Measurements from ENCODE around the gene RIC8A. TPM values are rescaled to one million over a fixed set of nuclear protein-coding genes. Genes with fewer than 3 reads are reported as not detected.

The RIC8A gene
- total and polyA plus RNA-seq, 9 of the 15 experiments (the other 6 are each of a cell fraction or from before 2014, with no cell fraction given), result 10.7 to 108 (median 72.1) TPM

DNA sequence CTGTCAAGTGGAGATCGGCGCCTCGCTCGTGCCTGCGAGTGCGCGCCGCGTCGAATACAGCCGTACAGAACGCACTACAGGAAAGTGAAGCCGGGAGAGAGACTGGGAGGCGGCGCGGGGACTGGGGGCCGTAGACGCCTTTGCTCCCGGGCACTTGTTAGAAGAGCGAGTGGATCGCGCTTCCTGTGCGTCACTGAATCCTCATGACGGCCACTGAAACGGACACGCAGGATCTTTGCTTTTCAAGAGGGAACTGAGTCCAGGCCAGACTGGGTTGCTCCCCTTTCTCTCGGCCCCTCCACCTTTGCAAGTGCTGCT lies 314 bp downstream of the RIC8A start (continued):
- TF ChIP-seq, protein P1, sequence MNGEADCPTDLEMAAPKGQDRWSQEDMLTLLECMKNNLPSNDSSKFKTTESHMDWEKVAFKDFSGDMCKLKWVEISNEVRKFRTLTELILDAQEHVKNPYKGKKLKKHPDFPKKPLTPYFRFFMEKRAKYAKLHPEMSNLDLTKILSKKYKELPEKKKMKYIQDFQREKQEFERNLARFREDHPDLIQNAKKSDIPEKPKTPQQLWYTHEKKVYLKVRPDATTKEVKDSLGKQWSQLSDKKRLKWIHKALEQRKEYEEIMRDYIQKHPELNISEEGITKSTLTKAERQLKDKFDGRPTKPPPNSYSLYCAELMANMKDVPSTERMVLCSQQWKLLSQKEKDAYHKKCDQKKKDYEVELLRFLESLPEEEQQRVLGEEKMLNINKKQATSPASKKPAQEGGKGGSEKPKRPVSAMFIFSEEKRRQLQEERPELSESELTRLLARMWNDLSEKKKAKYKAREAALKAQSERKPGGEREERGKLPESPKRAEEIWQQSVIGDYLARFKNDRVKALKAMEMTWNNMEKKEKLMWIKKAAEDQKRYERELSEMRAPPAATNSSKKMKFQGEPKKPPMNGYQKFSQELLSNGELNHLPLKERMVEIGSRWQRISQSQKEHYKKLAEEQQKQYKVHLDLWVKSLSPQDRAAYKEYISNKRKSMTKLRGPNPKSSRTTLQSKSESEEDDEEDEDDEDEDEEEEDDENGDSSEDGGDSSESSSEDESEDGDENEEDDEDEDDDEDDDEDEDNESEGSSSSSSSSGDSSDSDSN (IDR thresholded peaks at IDR 0.05; ENCODE audit: borderline replicate concordance in 1 of 2, low read depth in 2 of 2, low read length in 2 of 2), result no peak
- TF ChIP-seq KDM4B (IDR thresholded peaks at IDR 0.05; ENCODE audit: borderline replicate concordance in 2 of 2, low read depth in 1 of 2) (no peak), ZNF197 (CRISPR knock-in tag; IDR thresholded peaks at IDR 0.05; ENCODE audit: low read depth) (0 out of 2 replicates have a peak, but pooled peaks have one; percentile 7), NFIC (IDR thresholded peaks at IDR 0.05) (no peak), ZC3H4 (CRISPR knock-in tag; IDR thresholded peaks at IDR 0.05; ENCODE audit: borderline replicate concordance) (0 out of 2 replicates have a peak, but pooled peaks have one; percentile 65), ZNF830 (CRISPR knock-in tag; IDR thresholded peaks at IDR 0.05) (no peak), ZFPM2 (CRISPR knock-in tag; IDR thresholded peaks at IDR 0.05) (0 out of 2 replicates have a peak, but pooled peaks have one; percentile 18), COPS2 (conservative IDR thresholded peaks at IDR 0.05) (no peak), KAT2B (IDR thresholded peaks at IDR 0.05; ENCODE audit: low read depth, low read length) (no peak), CREB1 (IDR thresholded peaks at IDR 0.05) (no peak; the same call in 1 of the 2 replicates), CREB1 (CRISPR knock-in tag; IDR thresholded peaks at IDR 0.05) (peak; percentile 22; the same call in 1 of the 2 replicates), RBM14 (IDR thresholded peaks at IDR 0.05; ENCODE audit: borderline replicate concordance, insufficient read depth, low read depth, low read length) (0 out of 2 replicates have a peak, but pooled peaks have one; percentile 53), ZNF316 (IDR thresholded peaks at IDR 0.05) (0 out of 2 replicates have a peak, but pooled peaks have one; percentile 21), ZNF175 (CRISPR knock-in tag; IDR thresholded peaks at IDR 0.05; ENCODE audit: low read depth) (no peak), ZNF445 (CRISPR knock-in tag; IDR thresholded peaks at IDR 0.05; ENCODE audit: low read depth) (no peak)
- TF ChIP-seq, protein P2, sequence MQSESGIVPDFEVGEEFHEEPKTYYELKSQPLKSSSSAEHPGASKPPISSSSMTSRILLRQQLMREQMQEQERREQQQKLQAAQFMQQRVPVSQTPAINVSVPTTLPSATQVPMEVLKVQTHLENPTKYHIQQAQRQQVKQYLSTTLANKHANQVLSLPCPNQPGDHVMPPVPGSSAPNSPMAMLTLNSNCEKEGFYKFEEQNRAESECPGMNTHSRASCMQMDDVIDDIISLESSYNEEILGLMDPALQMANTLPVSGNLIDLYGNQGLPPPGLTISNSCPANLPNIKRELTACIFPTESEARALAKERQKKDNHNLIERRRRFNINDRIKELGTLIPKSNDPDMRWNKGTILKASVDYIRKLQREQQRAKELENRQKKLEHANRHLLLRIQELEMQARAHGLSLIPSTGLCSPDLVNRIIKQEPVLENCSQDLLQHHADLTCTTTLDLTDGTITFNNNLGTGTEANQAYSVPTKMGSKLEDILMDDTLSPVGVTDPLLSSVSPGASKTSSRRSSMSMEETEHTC (IDR thresholded peaks at IDR 0.05), result no peak
- TF ChIP-seq, protein P3, sequence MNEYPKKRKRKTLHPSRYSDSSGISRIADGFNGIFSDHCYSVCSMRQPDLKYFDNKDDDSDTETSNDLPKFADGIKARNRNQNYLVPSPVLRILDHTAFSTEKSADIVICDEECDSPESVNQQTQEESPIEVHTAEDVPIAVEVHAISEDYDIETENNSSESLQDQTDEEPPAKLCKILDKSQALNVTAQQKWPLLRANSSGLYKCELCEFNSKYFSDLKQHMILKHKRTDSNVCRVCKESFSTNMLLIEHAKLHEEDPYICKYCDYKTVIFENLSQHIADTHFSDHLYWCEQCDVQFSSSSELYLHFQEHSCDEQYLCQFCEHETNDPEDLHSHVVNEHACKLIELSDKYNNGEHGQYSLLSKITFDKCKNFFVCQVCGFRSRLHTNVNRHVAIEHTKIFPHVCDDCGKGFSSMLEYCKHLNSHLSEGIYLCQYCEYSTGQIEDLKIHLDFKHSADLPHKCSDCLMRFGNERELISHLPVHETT (CRISPR knock-in tag; conservative IDR thresholded peaks at IDR 0.05 in 1 of 2, IDR thresholded peaks at IDR 0.05 in 1 of 2), result no peak
